Suprapubic skin (tissue), 3 donors: ENCODE data around the gene PLXDC2.

Experiments
- CTCF ChIP-seq, 2 donors: fragments of 200-600 bp in 1 of 2; fragments of 450-650 bp in 1 of 2; sonication (generic) in 1 of 2; IDR thresholded peaks; one replicate each; pipeline ENCODE4 v1.5.1; 2016 to 2019; ENCODE audit warnings: antibody characterized with exemption in 2 of 2, mild to moderate bottlenecking in 1 of 2, moderate library complexity in 1 of 2
- POLR2A ChIP-seq, 2 donors: fragments of 450-650 bp; IDR thresholded peaks; one replicate each; pipeline ENCODE4 v1.6.1; 2017; ENCODE audit warnings: antibody characterized with exemption in 2 of 2, mild to moderate bottlenecking in 2 of 2, moderate library complexity in 2 of 2

- no peak for TF ChIP-seq CTCF (IDR thresholded peaks at IDR 0.05)
- TF ChIP-seq POLR2A (IDR thresholded peaks at IDR 0.05): no peak
Observed at GRCh38 chr10:19848226-19848985, 32.2 kb downstream of the PLXDC2 start.
